PC-3 (cell line): ENCODE results near the gene CTXN3. TPM values are rescaled to one million over a fixed set of nuclear protein-coding genes. Genes with fewer than 3 reads are reported as not detected.

Experiments
- ATAC-seq: fragments of 200-7000 bp; cut with Tn5 transposase; 2 replicates; pipeline ENCODE4 v1.9.1; 2020; ENCODE audit warnings: mild to moderate bottlenecking, moderate library complexity
- BruUV-seq: library from RNA; stranded (reverse); fragments of 400-500 nt; replicated peaks from 2 replicates; lab custom pipeline; 2021; lab: Mats Ljungman, UMichigan
- CTCF ChIA-PET: fragments of 300-600 bp; sonication (Branson Sonifier 250); formaldehyde crosslinking; loops from one replicate; lab custom pipeline; 2022; ENCODE audit warnings: antibody characterized with exemption; lab: Charles Lee
- POLR2A ChIA-PET: fragments of 300-600 bp; sonication (Branson Sonifier 250); formaldehyde crosslinking; loops from one replicate; lab custom pipeline; 2022; ENCODE audit warnings: antibody characterized with exemption; ENCODE audit not compliant: unreplicated experiment; lab: Charles Lee
- DNase-seq: peaks from one replicate; pipeline ENCODE4 v3.0.0-alpha.2; 2015
- H2AFZ ChIP-seq: fragments of 300-600 bp; sonication (generic); 2 replicates; pipeline ENCODE4 v1.6.0; 2016; ENCODE audit warnings: antibody characterized with exemption, low read length
- H3F3A ChIP-seq: fragments of 300-600 bp; sonication (generic); one replicate; pipeline ENCODE4 v1.6.0; 2017; ENCODE audit warnings: antibody characterized with exemption, low read length, control low read depth, mild to moderate bottlenecking; ENCODE audit not compliant: unreplicated experiment
- H3K27ac ChIP-seq: fragments of 300-600 bp; sonication (generic); 2 replicates; pipeline ENCODE4 v1.5.1; 2016; ENCODE audit warnings: mild to moderate bottlenecking, low read length
- H3K27me3 ChIP-seq: fragments of 300-600 bp; sonication (generic); 2 replicates; pipeline ENCODE4 v1.6.1; 2016; ENCODE audit warnings: low read length, mixed read lengths
- H3K36me3 ChIP-seq: fragments of 300-600 bp; sonication (generic); 2 replicates; pipeline ENCODE4 v1.6.1; 2016; ENCODE audit warnings: low read depth, mixed run types, low read length, mixed read lengths
- H3K4me1 ChIP-seq: fragments of 300-600 bp; sonication (generic); 2 replicates; pipeline ENCODE4 v1.5.1; 2016; ENCODE audit warnings: low read length; ENCODE audit not compliant: insufficient read depth
- H3K4me2 ChIP-seq: fragments of 300-600 bp; sonication (generic); 2 replicates; pipeline ENCODE4 v1.6.0; 2016; ENCODE audit warnings: low read length
- H3K4me3 ChIP-seq: fragments of 300-600 bp; sonication (generic); 2 replicates; pipeline ENCODE4 v1.5.1; 2016; ENCODE audit warnings: mild to moderate bottlenecking, low read length, mixed read lengths
- H3K79me2 ChIP-seq: fragments of 300-600 bp; sonication (generic); 2 replicates; pipeline ENCODE4 v1.6.1; 2017; ENCODE audit warnings: low read length, mixed read lengths
- H3K9ac ChIP-seq: fragments of 300-600 bp; sonication (generic); 2 replicates; pipeline ENCODE4 v1.6.0; 2016; ENCODE audit warnings: mild to moderate bottlenecking, low read length
- H3K9me2 ChIP-seq: fragments of 300-600 bp; sonication (generic); replicated peaks from 2 replicates; pipeline ENCODE4 v1.6.1; 2016; ENCODE audit warnings: mixed run types, low read length, mixed read lengths
- H3K9me3 ChIP-seq: fragments of 300-600 bp; sonication (generic); 2 replicates; pipeline ENCODE4 v1.6.1; 2016; ENCODE audit warnings: low read length, mixed read lengths
- H4K20me1 ChIP-seq: fragments of 300-600 bp; sonication (generic); 2 replicates; pipeline ENCODE4 v1.6.1; 2016; ENCODE audit warnings: low read length, mixed read lengths
- CTCF ChIP-seq: fragments of 300-600 bp; sonication (generic); conservative IDR thresholded peaks from 2 replicates; pipeline ENCODE4 v1.5.1; 2017; ENCODE audit warnings: antibody characterized with exemption, low read depth, mild to moderate bottlenecking, low read length
- EZH2 ChIP-seq: fragments of 300-600 bp; sonication (generic); IDR thresholded peaks from one replicate; pipeline ENCODE4 v1.6.1; 2017; ENCODE audit warnings: antibody characterized with exemption, mild to moderate bottlenecking, low read length; ENCODE audit not compliant: unreplicated experiment
- EZH2phosphoT487 ChIP-seq: fragments of 300-600 bp; sonication (generic); IDR thresholded peaks from 2 replicates; pipeline ENCODE4 v1.6.1; 2018; ENCODE audit warnings: mild to moderate bottlenecking, antibody characterized with exemption, low read length, borderline replicate concordance
- intact Hi-C: fragments of 100-400 bp; cut with micrococcal nuclease; formaldehyde crosslinking; loops from 2 replicates; pipeline ENCODE4 v1.9.0; 2023
- total RNA-seq: library from RNA; depleted of rRNA; stranded (reverse); fragments of >200 nt; gene quantifications from 2 replicates; pipeline ENCODE4 v1.2.3, GENCODE V29; 2014

Gene CTXN3
- total RNA-seq, 1 experiment from 2014 or later, result not detected

GRCh38 chr5:127634007-127634406 is 14.9 kb upstream of the CTXN3 start:
- Histone ChIP-seq H2AFZ (no peak overlapping the region), H3K36me3 (no peaks in the 10 kb centered on the region), H3K4me1 (no peaks in the 10 kb centered on the region), H4K20me1 (no peaks in the 10 kb centered on the region), H3K27ac (no peak overlapping the region), H3F3A (no peaks in the 10 kb centered on the region), H3K79me2 (no peaks in the 10 kb centered on the region), H3K4me3 (no peak overlapping the region), H3K27me3 (peaks cover 93% of the 10 kb centered on the region), H3K9ac (no peak overlapping the region), H3K4me2 (no peak overlapping the region), H3K9me3 (no peaks in the 10 kb centered on the region), H3K9me2 (no peaks in the 10 kb centered on the region)
- POLR2A ChIA-PET, result no interaction called here
- ATAC-seq, result no peak
- DNase-seq, result no peak
- TF ChIP-seq EZH2 (no peak), EZH2phosphoT487 (no peak), CTCF (no peak)
- no TSS peak for BruUV-seq
- CTCF ChIA-PET, result no interaction called here
- intact Hi-C loops, result no loop called here

GRCh38 chr5:127639828-127640227 is 9.1 kb upstream of the CTXN3 start:
- Histone ChIP-seq H3K27ac (no peak overlapping the region), H3K9ac (no peak overlapping the region), H3K9me2 (no peaks in the 10 kb centered on the region), H2AFZ (no peak overlapping the region), H4K20me1 (no peaks in the 10 kb centered on the region), H3K4me1 (no peaks in the 10 kb centered on the region), H3K4me2 (no peak overlapping the region), H3K36me3 (no peaks in the 10 kb centered on the region), H3K79me2 (no peaks in the 10 kb centered on the region), H3F3A (no peaks in the 10 kb centered on the region), H3K4me3 (no peak overlapping the region), H3K27me3 (peaks cover 91% of the 10 kb centered on the region), H3K9me3 (no peaks in the 10 kb centered on the region)
- ATAC-seq (no peak), DNase-seq (no peak)
- intact Hi-C loops, result no loop called here
- TF ChIP-seq EZH2phosphoT487 (no peak), CTCF (no peak), EZH2 (no peak)
- CTCF ChIA-PET, result no interaction called here
- POLR2A ChIA-PET, result no interaction called here
- BruUV-seq, result no TSS peak

- Histone ChIP-seq H4K20me1 (no peaks in the 10 kb centered on the region), H3K9me2 (no peaks in the 10 kb centered on the region), H3F3A (no peaks in the 10 kb centered on the region), H3K4me2 (no peak overlapping the region), H3K27ac (no peak overlapping the region), H3K79me2 (no peaks in the 10 kb centered on the region), H3K4me1 (no peaks in the 10 kb centered on the region), H3K27me3 (peaks cover 91% of the 10 kb centered on the region), H3K9me3 (no peaks in the 10 kb centered on the region), H3K4me3 (no peak overlapping the region), H2AFZ (no peak overlapping the region), H3K9ac (no peak overlapping the region), H3K36me3 (no peaks in the 10 kb centered on the region)
- POLR2A ChIA-PET, result no interaction called here
- intact Hi-C loops, result no loop called here
- ATAC-seq (no peak), DNase-seq (no peak)
- BruUV-seq, result no TSS peak
- TF ChIP-seq EZH2 (no peak), EZH2phosphoT487 (no peak), CTCF (no peak)
- CTCF ChIA-PET, result no interaction called here
Measured at GRCh38 chr5:127642949-127643348, 5.9 kb upstream of the CTXN3 start.
